Measurements from ENCODE around the gene FBXL14.
A peak's percentile ranks its signal among the peaks of the same experiment; 100 is the strongest.

The FBXL14 gene, protein sequence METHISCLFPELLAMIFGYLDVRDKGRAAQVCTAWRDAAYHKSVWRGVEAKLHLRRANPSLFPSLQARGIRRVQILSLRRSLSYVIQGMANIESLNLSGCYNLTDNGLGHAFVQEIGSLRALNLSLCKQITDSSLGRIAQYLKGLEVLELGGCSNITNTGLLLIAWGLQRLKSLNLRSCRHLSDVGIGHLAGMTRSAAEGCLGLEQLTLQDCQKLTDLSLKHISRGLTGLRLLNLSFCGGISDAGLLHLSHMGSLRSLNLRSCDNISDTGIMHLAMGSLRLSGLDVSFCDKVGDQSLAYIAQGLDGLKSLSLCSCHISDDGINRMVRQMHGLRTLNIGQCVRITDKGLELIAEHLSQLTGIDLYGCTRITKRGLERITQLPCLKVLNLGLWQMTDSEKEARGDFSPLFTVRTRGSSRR

DNA sequence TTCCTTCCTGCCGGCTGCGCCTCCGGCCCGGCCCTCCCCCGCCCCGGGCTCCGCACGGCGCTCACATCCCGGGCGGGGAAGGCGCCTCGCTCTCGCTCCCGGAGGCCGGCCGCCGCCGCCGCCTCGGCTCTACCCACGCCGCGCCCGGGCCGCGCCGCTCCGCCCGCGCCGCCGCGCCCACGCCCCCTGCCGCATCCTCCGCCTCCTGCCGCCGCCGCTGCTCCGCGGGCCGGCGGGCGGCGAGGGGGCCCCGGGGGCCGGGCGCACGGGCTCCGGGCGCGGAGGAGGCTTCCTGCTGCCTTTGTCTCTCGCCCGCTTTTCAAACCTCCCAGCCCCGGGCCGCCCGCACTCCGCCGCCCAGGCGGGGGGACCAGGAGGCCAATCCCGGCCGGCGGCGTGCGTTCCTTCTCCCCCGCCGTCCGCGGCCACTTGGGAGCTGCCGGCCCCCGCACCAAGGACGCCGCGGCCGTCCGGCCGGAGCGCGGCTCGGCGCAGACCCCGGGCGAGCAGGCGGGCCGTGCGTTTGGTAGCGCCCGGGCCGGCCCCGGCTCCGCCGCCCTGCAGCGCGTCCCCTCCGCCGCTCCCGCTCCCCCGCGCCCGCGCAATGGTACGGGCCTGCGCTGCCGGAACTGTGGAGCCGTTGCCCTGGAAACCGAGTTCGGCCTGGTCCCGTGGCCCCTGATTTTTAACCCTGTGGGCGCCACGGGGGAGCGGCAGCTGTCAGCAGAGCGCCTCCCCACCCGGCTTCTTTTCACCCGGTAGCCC lies at the start of gene FBXL14:
Gene FBXL14 (minus strand): TSS at position 321 of the 765 bp plus-strand sequence. CDS start 515 bp downstream, outside the sequence.
- peak within 1 kb of the TSS; percentile 56 for H3K4me3 ChIP-seq (ENCODE audit: insufficient read depth, low read length, poor library complexity, severe bottlenecking)
- peak within 1 kb of the TSS; percentile 66 for H3K27ac ChIP-seq (ENCODE audit: low read depth, low read length)
- H3K9me3 ChIP-seq (ENCODE audit: insufficient read depth, low read length) = no peaks in the 10 kb centered on the region
- TF ChIP-seq, protein P1, sequence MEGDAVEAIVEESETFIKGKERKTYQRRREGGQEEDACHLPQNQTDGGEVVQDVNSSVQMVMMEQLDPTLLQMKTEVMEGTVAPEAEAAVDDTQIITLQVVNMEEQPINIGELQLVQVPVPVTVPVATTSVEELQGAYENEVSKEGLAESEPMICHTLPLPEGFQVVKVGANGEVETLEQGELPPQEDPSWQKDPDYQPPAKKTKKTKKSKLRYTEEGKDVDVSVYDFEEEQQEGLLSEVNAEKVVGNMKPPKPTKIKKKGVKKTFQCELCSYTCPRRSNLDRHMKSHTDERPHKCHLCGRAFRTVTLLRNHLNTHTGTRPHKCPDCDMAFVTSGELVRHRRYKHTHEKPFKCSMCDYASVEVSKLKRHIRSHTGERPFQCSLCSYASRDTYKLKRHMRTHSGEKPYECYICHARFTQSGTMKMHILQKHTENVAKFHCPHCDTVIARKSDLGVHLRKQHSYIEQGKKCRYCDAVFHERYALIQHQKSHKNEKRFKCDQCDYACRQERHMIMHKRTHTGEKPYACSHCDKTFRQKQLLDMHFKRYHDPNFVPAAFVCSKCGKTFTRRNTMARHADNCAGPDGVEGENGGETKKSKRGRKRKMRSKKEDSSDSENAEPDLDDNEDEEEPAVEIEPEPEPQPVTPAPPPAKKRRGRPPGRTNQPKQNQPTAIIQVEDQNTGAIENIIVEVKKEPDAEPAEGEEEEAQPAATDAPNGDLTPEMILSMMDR (IDR thresholded peaks at IDR 0.05; ENCODE audit: insufficient read depth, low read length, poor library complexity, severe bottlenecking) = no peak
- no peak for TF ChIP-seq EZH2phosphoT487 (conservative IDR thresholded peaks at IDR 0.05; ENCODE audit: low read length)
- peaks cover 16% of the 10 kb centered on the region for H3F3A ChIP-seq (ENCODE audit: insufficient read depth)
- H4K20me1 ChIP-seq (ENCODE audit: low read depth, low read length) = peaks cover 24% of the 10 kb centered on the region
- no peaks in the 10 kb centered on the region for H3K27me3 ChIP-seq (ENCODE audit: low read length)
- no peaks in the 10 kb centered on the region for H3K9me2 ChIP-seq (replicated peaks; ENCODE audit: insufficient read depth, low read length)
- H3K79me2 ChIP-seq (ENCODE audit: insufficient read depth, low read length) = peaks cover 19% of the 10 kb centered on the region
- H3K4me2 ChIP-seq (ENCODE audit: low read depth, low read length, poor library complexity, severe bottlenecking) = peak within 1 kb of the TSS; percentile 99
- peak within 1 kb of the TSS; percentile 60 for H3K9ac ChIP-seq (ENCODE audit: low read length)
- no peaks in the 10 kb centered on the region; the same call in 1 of the 2 replicates for H3K36me3 ChIP-seq (ENCODE audit: low read length)
- peak within 1 kb of the TSS; percentile 73 for H2AFZ ChIP-seq (ENCODE audit: low read depth, low read length, severe bottlenecking)

DNA sequence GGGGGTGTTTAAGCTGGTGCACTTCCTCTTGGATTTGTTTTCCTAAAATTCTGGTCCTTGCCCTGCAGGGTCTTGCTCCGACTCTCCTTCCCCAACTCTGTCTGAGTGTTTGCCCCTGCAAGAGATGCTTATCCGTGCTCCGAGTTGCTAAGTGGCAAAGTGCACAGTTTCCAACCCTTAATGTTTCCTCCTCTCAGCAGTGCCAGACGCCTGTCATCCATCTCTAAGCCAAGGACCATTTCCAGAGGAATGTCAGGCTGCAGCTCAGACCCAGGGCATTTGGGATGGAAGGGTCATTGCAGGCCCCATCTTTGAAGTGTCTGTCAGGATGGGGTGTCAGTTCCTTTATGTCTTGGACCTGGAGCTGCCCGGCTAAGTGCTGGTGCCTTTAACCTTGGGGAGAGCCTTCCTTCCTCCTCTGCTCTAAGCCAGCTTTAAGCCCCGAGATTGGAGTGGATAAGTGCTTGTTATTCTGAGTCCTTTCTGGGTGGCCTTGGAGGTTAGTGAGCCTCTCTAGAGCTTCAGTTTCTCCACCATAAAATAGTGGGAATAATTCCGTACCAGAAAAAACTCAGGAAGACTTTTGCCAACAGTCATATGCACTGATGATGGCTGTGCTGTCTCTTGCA lies 49.6 kb upstream of the FBXL14 start:
- no peaks in the 10 kb centered on the region for H3K9me3 ChIP-seq (ENCODE audit: insufficient read depth, low read length)
- H3K4me3 ChIP-seq (ENCODE audit: insufficient read depth, low read length, poor library complexity, severe bottlenecking) = no peak overlapping the region
- H4K20me1 ChIP-seq (ENCODE audit: low read depth, low read length) = no peaks in the 10 kb centered on the region
- TF ChIP-seq, protein P1 (IDR thresholded peaks at IDR 0.05; ENCODE audit: insufficient read depth, low read length, poor library complexity, severe bottlenecking) = no peak
- TF ChIP-seq EZH2phosphoT487 (conservative IDR thresholded peaks at IDR 0.05; ENCODE audit: low read length) = no peak
- H3K9ac ChIP-seq (ENCODE audit: low read length) = no peak overlapping the region
- no peaks in the 10 kb centered on the region for H3K79me2 ChIP-seq (ENCODE audit: insufficient read depth, low read length)
- H3F3A ChIP-seq (ENCODE audit: insufficient read depth) = no peaks in the 10 kb centered on the region
- no peaks in the 10 kb centered on the region for H3K9me2 ChIP-seq (replicated peaks; ENCODE audit: insufficient read depth, low read length)
- H3K27ac ChIP-seq (ENCODE audit: low read depth, low read length) = no peak overlapping the region
- H3K4me2 ChIP-seq (ENCODE audit: low read depth, low read length, poor library complexity, severe bottlenecking) = no peak overlapping the region
- no peaks in the 10 kb centered on the region for H3K27me3 ChIP-seq (ENCODE audit: low read length)
- H3K36me3 ChIP-seq (ENCODE audit: low read length) = no peaks in the 10 kb centered on the region
- H2AFZ ChIP-seq (ENCODE audit: low read depth, low read length, severe bottlenecking) = no peak overlapping the region

DNA sequence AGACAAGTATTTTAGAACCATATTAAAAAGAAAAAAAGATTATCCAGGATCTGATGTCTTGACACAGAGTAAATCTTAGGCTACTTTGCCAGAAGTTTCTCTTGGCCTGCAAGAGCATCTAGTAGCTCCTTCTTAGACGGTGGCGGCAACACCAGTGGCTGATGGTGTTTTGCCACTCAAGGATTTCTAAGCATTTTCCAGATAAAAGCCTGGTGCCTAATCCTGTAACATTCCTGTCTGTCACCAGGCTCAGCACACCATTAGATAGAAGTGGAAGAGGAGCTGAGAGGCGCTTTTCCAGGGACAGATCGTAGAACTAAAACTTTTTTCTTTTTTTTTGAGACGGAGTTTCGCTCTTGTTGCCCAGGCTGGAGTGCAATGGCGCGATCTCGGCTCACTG lies 48.7 kb upstream of the FBXL14 start:
- no peaks in the 10 kb centered on the region for H3K9me3 ChIP-seq (ENCODE audit: insufficient read depth, low read length)
- TF ChIP-seq, protein P1 (IDR thresholded peaks at IDR 0.05; ENCODE audit: insufficient read depth, low read length, poor library complexity, severe bottlenecking) = no peak
- no peak for TF ChIP-seq EZH2phosphoT487 (conservative IDR thresholded peaks at IDR 0.05; ENCODE audit: low read length)
- no peaks in the 10 kb centered on the region for H3K36me3 ChIP-seq (ENCODE audit: low read length)
- no peak overlapping the region for H3K4me2 ChIP-seq (ENCODE audit: low read depth, low read length, poor library complexity, severe bottlenecking)
- no peak overlapping the region for H3K4me3 ChIP-seq (ENCODE audit: insufficient read depth, low read length, poor library complexity, severe bottlenecking)
- no peak overlapping the region for H2AFZ ChIP-seq (ENCODE audit: low read depth, low read length, severe bottlenecking)
- H3K27ac ChIP-seq (ENCODE audit: low read depth, low read length) = no peak overlapping the region
- H3K27me3 ChIP-seq (ENCODE audit: low read length) = no peaks in the 10 kb centered on the region
- no peaks in the 10 kb centered on the region for H3K79me2 ChIP-seq (ENCODE audit: insufficient read depth, low read length)
- H4K20me1 ChIP-seq (ENCODE audit: low read depth, low read length) = no peaks in the 10 kb centered on the region
- H3K9me2 ChIP-seq (replicated peaks; ENCODE audit: insufficient read depth, low read length) = no peaks in the 10 kb centered on the region
- H3K9ac ChIP-seq (ENCODE audit: low read length) = no peak overlapping the region
- no peaks in the 10 kb centered on the region for H3F3A ChIP-seq (ENCODE audit: insufficient read depth)

All from SU-DHL-6 (cell line).